Osteoblast (primary cell): ENCODE results near the gene TSPO. TPM values are rescaled to one million over a fixed set of nuclear protein-coding genes. Genes with fewer than 3 reads are reported as not detected.

ENCODE experiments used
- DNase-seq: peaks from one replicate; pipeline ENCODE4 v3.0.0; 2011; ENCODE audit warnings: low spot score, mixed read lengths; ENCODE audit not compliant: insufficient read length; ENCODE audit errors: missing footprints
- H2AFZ ChIP-seq: 2 replicates; pipeline ENCODE4 v1.6.0; 2011; ENCODE audit warnings: mild to moderate bottlenecking, low read length
- H3K27ac ChIP-seq: 2 replicates; pipeline ENCODE4 v1.5.1; 2011; ENCODE audit warnings: mild to moderate bottlenecking, low read depth, low read length, moderate library complexity
- H3K27me3 ChIP-seq: 2 replicates; pipeline ENCODE4 v1.6.0; 2012; ENCODE audit warnings: mild to moderate bottlenecking, control low read depth, inconsistent platforms, low read length, moderate library complexity; ENCODE audit not compliant: insufficient read depth
- H3K36me3 ChIP-seq: 2 replicates; pipeline ENCODE4 v1.5.1; 2011; ENCODE audit warnings: mild to moderate bottlenecking, low read length, control low read depth, moderate library complexity; ENCODE audit not compliant: insufficient read depth
- H3K4me1 ChIP-seq: 2 replicates; pipeline ENCODE4 v1.5.1; 2011; ENCODE audit warnings: mild to moderate bottlenecking, low read length, control low read depth, moderate library complexity; ENCODE audit not compliant: insufficient read depth
- H3K4me2 ChIP-seq: 2 replicates; pipeline ENCODE4 v1.6.0; 2011; ENCODE audit warnings: mild to moderate bottlenecking, low read length; ENCODE audit not compliant: insufficient read depth
- H3K4me3 ChIP-seq: fragments of 200-600 bp; sonication (generic); 3 replicates; pipeline ENCODE4 v1.5.1; 2012; ENCODE audit warnings: mild to moderate bottlenecking, low read length, inconsistent platforms; ENCODE audit not compliant: insufficient read depth
- H3K79me2 ChIP-seq: 2 replicates; pipeline ENCODE4 v1.6.0; 2012; ENCODE audit warnings: mild to moderate bottlenecking, low read length, control low read depth, inconsistent platforms; ENCODE audit not compliant: insufficient read depth
- H3K9me3 ChIP-seq: 2 replicates; pipeline ENCODE4 v1.5.1; 2011; ENCODE audit warnings: low read depth, low read length, control low read depth
- H4K20me1 ChIP-seq: 2 replicates; pipeline ENCODE4 v1.6.0; 2012; ENCODE audit warnings: mild to moderate bottlenecking, low read length, control low read depth; ENCODE audit not compliant: insufficient read depth
- CTCF ChIP-seq: IDR thresholded peaks from 2 replicates; pipeline ENCODE4 v1.5.1; 2011; ENCODE audit warnings: mild to moderate bottlenecking, low read depth, low read length, moderate library complexity; ENCODE audit errors: extremely low read depth
- total RNA-seq: library from RNA; depleted of rRNA; stranded (reverse); fragments of >200 nt; gene quantifications from 2 replicates; pipeline ENCODE4 v1.2.3, GENCODE V29; 2012

TSPO gene
- total RNA-seq, 1 donor = 297 TPM

GRCh38 chr22:43150731-43151206 lies 590 bp upstream of the TSPO start:
- DNase-seq = peak; percentile 60
- no peaks in the 10 kb centered on the region for H3K27me3 ChIP-seq
- TF ChIP-seq CTCF = no peak
- no peak overlapping the region for H3K27ac ChIP-seq
- H3K9me3 ChIP-seq = no peaks in the 10 kb centered on the region
- H4K20me1 ChIP-seq = peaks cover 14% of the 10 kb centered on the region
- peak overlapping the region; percentile 95 for H3K4me2 ChIP-seq
- H2AFZ ChIP-seq = peak overlapping the region; percentile 61
- H3K4me3 ChIP-seq = peak overlapping the region; percentile 86
- H3K4me1 ChIP-seq = peaks cover 9% of the 10 kb centered on the region
- H3K79me2 ChIP-seq = peaks cover 42% of the 10 kb centered on the region
- H3K36me3 ChIP-seq = no peaks in the 10 kb centered on the region

DNA sequence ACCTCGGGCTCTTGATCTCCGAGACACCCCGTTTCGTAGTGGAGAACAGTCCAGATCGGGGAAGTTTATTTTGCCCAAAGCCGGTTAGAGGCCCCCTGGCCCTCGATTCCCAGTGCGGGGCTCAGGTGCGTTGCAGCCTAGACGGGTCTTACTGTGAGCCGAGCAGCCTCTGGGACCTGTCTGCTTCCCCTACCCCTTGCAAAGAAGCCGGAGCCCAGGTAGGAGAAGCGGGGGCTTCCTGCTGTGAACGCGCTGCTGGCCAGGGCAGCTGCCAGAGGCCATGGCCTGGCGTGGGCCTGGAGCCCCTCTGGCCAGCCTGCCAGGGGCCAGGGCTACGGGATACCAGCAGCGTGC lies 621 bp downstream of the TSPO start:
- Histone ChIP-seq H4K20me1 (peaks cover 24% of the 10 kb centered on the region), H3K4me2 (peak overlapping the region; percentile 95), H3K4me1 (peaks cover 9% of the 10 kb centered on the region), H3K27me3 (no peaks in the 10 kb centered on the region), H2AFZ (peak overlapping the region; percentile 57), H3K27ac (peak overlapping the region; percentile 67), H3K36me3 (peaks cover 2% of the 10 kb centered on the region), H3K4me3 (peak overlapping the region; percentile 86), H3K79me2 (peaks cover 54% of the 10 kb centered on the region), H3K9me3 (no peaks in the 10 kb centered on the region)
- TF ChIP-seq CTCF = no peak
- peak; percentile 91 for DNase-seq

DNA sequence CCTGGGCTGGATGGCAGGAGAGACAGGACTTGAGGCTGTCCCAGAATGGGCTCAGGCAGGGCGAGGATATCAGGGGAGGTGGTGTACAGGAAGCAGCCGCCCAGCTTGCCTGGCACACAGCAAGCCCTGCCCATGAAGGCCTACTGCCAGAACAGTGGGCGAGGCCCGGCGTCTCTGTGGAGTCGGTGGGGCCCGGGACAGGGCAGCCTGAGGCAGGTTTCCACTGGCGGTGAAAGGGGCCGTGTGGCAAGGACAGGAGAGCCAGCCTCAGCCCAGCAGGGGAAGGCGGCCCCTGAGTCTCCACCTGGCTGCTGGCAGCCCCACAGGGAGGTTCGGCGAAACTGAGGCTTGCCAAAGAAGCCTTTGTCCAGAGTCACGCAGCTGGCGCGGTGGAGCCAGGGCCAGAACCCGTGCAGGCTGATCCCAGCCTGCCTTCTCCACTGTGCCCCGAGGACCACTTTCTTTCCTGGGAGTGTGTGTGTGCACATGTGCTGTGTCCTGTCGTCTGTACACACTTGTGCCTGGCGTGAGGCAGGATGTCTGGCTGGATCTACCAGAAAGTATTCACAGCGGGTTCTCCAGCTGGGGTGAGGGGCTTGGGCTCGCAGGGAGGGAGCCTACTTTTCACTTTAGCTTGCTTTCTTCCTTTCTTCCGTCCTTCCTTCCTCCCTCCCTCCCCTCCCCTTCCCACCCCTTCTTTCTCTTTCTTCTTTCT lies 1.2 kb downstream of the TSPO start:
- peaks cover 59% of the 10 kb centered on the region for H3K79me2 ChIP-seq
- H3K36me3 ChIP-seq = peaks cover 2% of the 10 kb centered on the region
- no peaks in the 10 kb centered on the region for H3K9me3 ChIP-seq
- H3K27me3 ChIP-seq = no peaks in the 10 kb centered on the region
- peaks cover 9% of the 10 kb centered on the region for H3K4me1 ChIP-seq
- peaks cover 27% of the 10 kb centered on the region for H4K20me1 ChIP-seq
- H3K27ac ChIP-seq = peak overlapping the region; percentile 67
- peak overlapping the region; percentile 95 for H3K4me2 ChIP-seq
- peak; percentile 96 for DNase-seq
- no peak for TF ChIP-seq CTCF
- peak overlapping the region; percentile 57 for H2AFZ ChIP-seq
- peak overlapping the region; percentile 86 for H3K4me3 ChIP-seq

- Histone ChIP-seq H2AFZ (no peak overlapping the region), H3K36me3 (peaks cover 2% of the 10 kb centered on the region), H3K4me3 (peak overlapping the region; percentile 53), H3K27ac (peak overlapping the region; percentile 70), H4K20me1 (peaks cover 40% of the 10 kb centered on the region), H3K4me1 (peaks cover 9% of the 10 kb centered on the region), H3K27me3 (no peaks in the 10 kb centered on the region), H3K79me2 (peaks cover 73% of the 10 kb centered on the region), H3K4me2 (peak overlapping the region; percentile 82), H3K9me3 (no peaks in the 10 kb centered on the region)
- TF ChIP-seq CTCF = no peak
- DNase-seq = peak; percentile 94
These were observed 2.5 kb downstream of the TSPO start for GRCh38 chr22:43153899-43154298.
